A673 (cell line): ENCODE results near the gene SPEF2. TPM values are rescaled to one million over a fixed set of nuclear protein-coding genes. Genes with fewer than 3 reads are reported as not detected.

Source experiments
- BruUV-seq: library from RNA; stranded (reverse); fragments of 400-500 nt; replicated peaks from 2 replicates; lab custom pipeline; 2021; lab: Mats Ljungman, UMichigan
- CTCF ChIA-PET: fragments of 300-600 bp; sonication (Branson Sonifier 250); formaldehyde crosslinking; loops from one replicate; lab custom pipeline; 2022; ENCODE audit warnings: antibody characterized with exemption; lab: Charles Lee
- POLR2A ChIA-PET: fragments of 300-600 bp; sonication (Branson Sonifier 250); formaldehyde crosslinking; loops from one replicate; lab custom pipeline; 2022; ENCODE audit warnings: antibody characterized with exemption; ENCODE audit not compliant: low non-redundant PET; lab: Charles Lee
- DNase-seq: peaks from one replicate; pipeline ENCODE4 v3.0.0-alpha.2; 2015; ENCODE audit warnings: low spot score
- H3K27ac ChIP-seq: fragments of 200-600 bp; sonication (generic); 2 replicates; pipeline ENCODE4 v1.5.1; 2016; ENCODE audit warnings: mixed run types, low read depth, mild to moderate bottlenecking, mixed read lengths, antibody characterized with exemption, low read length; ENCODE audit not compliant: poor library complexity, severe bottlenecking
- H3K27me3 ChIP-seq: fragments of 200-600 bp; sonication (generic); replicated peaks from 2 replicates; pipeline ENCODE4 v1.6.1; 2017; ENCODE audit warnings: mixed run types, low read depth, mild to moderate bottlenecking, mixed read lengths, antibody characterized with exemption, low read length; ENCODE audit not compliant: insufficient read depth, poor library complexity
- H3K36me3 ChIP-seq: fragments of 200-600 bp; sonication (generic); 2 replicates; pipeline ENCODE4 v1.6.1; 2016; ENCODE audit warnings: mixed run types, mild to moderate bottlenecking, mixed read lengths, antibody characterized with exemption, low read length; ENCODE audit not compliant: insufficient read depth, poor library complexity, severe bottlenecking
- H3K4me1 ChIP-seq: fragments of 200-600 bp; sonication (generic); 2 replicates; pipeline ENCODE4 v1.6.1; 2017; ENCODE audit warnings: mixed run types, mild to moderate bottlenecking, mixed read lengths, antibody characterized with exemption, low read length; ENCODE audit not compliant: insufficient read depth, poor library complexity, severe bottlenecking
- H3K4me3 ChIP-seq: fragments of 200-600 bp; sonication (generic); 2 replicates; pipeline ENCODE4 v1.5.1; 2016; ENCODE audit warnings: low read depth, mixed run types, mild to moderate bottlenecking, mixed read lengths, low read length; ENCODE audit not compliant: poor library complexity, severe bottlenecking
- H3K9me3 ChIP-seq: fragments of 200-600 bp; sonication (generic); 2 replicates; pipeline ENCODE4 v1.6.1; 2016; ENCODE audit warnings: mixed run types, low read depth, mild to moderate bottlenecking, mixed read lengths, antibody characterized with exemption, low read length; ENCODE audit not compliant: poor library complexity, severe bottlenecking
- EZH2 ChIP-seq: fragments of 200-600 bp; sonication (generic); IDR thresholded peaks from 2 replicates; pipeline ENCODE4 v1.6.1; 2017; ENCODE audit warnings: borderline replicate concordance, low read depth, mild to moderate bottlenecking, mixed read lengths, antibody characterized with exemption, low read length; ENCODE audit not compliant: poor library complexity, severe bottlenecking
- intact Hi-C: fragments of 100-400 bp; cut with micrococcal nuclease; formaldehyde crosslinking; loops from one replicate; pipeline ENCODE4 v1.10.0; 2022; ENCODE audit not compliant: unreplicated experiment
- total RNA-seq: library from RNA; stranded (reverse); gene quantifications from 2 replicates; pipeline ENCODE4 v1.2.3, GENCODE V29; 2021
- TF ChIP-seq, protein P1 (sequence below): fragments of 300-800, 200-600 bp; sonication (generic); conservative IDR thresholded peaks from 2 replicates; pipeline ENCODE4 v1.5.1; 2017; ENCODE audit warnings: low read depth, mild to moderate bottlenecking, antibody characterized with exemption, low read length, moderate library complexity, mixed read lengths

The SPEF2 gene
- total RNA-seq, 1 experiment from 2014 or later = 1.5 TPM

DNA sequence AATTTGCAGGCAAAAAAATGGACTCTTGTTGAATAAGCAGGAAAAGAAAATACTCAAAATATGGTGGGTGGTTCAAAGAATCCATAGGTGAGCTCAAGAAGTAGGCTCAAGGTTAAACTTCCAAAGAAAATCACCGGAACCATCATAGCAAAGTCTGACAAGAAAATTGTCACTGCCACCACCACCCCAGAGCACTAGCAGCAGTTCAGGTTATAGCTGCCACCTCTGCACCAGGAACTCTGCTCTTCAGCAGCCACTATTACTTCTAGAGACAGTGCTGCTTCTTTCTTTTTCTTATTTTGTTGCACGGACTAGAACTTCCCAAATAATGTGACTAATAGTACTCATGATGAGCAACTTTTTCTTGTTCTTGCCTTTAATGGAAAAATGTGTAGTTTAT is 70.3 kb downstream of the SPEF2 start:
- ChIA-PET CTCF (interaction anchor here (0.6 kb wide), 1 partner anchor 37 kb away, joined by 4 read pairs; no protein-coding TSS in a partner anchor), POLR2A (no interaction called here)
- H3K9me3 ChIP-seq = no peaks in the 10 kb centered on the region
- no TSS peak for BruUV-seq
- no peak for DNase-seq
- no peaks in the 10 kb centered on the region for H3K4me1 ChIP-seq
- H3K36me3 ChIP-seq = no peaks in the 10 kb centered on the region
- no peak overlapping the region for H3K4me3 ChIP-seq
- no peaks in the 10 kb centered on the region for H3K27me3 ChIP-seq
- intact Hi-C loops = no loop called here
- H3K27ac ChIP-seq = no peak overlapping the region
- TF ChIP-seq, protein P1, sequence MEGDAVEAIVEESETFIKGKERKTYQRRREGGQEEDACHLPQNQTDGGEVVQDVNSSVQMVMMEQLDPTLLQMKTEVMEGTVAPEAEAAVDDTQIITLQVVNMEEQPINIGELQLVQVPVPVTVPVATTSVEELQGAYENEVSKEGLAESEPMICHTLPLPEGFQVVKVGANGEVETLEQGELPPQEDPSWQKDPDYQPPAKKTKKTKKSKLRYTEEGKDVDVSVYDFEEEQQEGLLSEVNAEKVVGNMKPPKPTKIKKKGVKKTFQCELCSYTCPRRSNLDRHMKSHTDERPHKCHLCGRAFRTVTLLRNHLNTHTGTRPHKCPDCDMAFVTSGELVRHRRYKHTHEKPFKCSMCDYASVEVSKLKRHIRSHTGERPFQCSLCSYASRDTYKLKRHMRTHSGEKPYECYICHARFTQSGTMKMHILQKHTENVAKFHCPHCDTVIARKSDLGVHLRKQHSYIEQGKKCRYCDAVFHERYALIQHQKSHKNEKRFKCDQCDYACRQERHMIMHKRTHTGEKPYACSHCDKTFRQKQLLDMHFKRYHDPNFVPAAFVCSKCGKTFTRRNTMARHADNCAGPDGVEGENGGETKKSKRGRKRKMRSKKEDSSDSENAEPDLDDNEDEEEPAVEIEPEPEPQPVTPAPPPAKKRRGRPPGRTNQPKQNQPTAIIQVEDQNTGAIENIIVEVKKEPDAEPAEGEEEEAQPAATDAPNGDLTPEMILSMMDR = no peak
- TF ChIP-seq EZH2 = no peak

DNA sequence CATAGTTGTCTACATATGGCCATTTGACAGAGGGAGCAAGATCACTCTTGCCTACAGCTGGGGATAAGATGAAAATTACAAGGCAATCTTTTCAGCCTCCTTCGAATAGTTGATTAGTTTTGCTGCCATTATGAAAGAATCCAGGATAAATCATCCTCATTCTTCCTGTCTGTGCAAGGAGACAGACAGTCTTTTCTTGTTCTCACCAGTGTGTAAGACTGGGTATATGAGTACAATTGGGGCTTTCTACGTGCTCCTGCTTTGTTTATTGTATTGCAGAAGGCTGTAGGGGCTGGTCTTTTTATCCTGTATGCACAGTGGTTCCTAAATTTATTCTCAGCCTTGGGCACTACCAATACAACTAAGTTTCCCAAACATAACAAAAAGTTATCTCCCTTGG is 76.8 kb downstream of the SPEF2 start:
- Histone ChIP-seq H3K4me3 (no peak overlapping the region), H3K9me3 (no peaks in the 10 kb centered on the region), H3K27ac (no peak overlapping the region), H3K27me3 (no peaks in the 10 kb centered on the region), H3K4me1 (no peaks in the 10 kb centered on the region), H3K36me3 (no peaks in the 10 kb centered on the region)
- no peak for DNase-seq
- POLR2A ChIA-PET = no interaction called here
- CTCF ChIA-PET = no interaction called here
- TF ChIP-seq, protein P1 = no peak
- no peak for TF ChIP-seq EZH2
- BruUV-seq = no TSS peak
- intact Hi-C loops = no loop called here

DNA sequence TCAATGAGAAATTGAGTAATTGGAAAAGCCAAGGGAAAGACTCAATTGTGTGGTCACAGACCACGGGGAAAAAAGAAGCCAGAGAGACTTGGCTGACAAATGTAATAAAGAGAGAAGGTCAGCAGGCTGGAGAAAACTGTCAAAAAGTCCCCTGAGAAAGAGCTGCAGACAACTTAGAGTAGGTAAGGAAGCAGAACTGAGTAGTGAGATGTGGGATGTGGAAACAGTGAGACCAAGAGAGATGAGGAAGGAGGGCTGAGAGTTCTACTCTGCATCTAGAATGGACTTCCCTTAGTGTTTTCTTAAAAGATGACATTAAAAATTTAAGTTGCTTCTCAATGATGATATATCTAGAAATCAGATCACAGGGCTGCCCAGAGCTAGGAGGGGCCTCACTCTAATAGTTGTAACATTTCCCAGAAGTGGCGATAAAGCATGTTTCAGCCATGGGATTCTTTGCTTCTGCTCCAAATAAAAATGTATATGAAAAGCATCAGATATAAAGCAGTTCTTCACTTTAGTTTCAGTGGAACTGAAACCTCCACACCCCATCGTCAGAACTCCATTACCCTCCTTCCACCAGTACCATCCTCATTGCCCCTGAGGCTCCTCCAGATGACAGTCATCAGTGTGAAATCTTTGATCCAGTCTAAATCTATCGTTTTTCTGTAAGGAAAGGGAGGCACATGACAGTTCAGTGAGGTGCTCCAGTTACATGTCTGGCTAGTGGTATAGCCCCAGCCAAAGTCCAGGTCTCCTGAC is 80.6 kb downstream of the SPEF2 start:
- H3K27ac ChIP-seq = no peak overlapping the region
- POLR2A ChIA-PET = no interaction called here
- no peak overlapping the region for H3K4me3 ChIP-seq
- TF ChIP-seq EZH2 = no peak
- TF ChIP-seq, protein P1 = no peak
- intact Hi-C loops = no loop called here
- no peaks in the 10 kb centered on the region for H3K4me1 ChIP-seq
- no peaks in the 10 kb centered on the region for H3K9me3 ChIP-seq
- CTCF ChIA-PET = no interaction called here
- H3K36me3 ChIP-seq = no peaks in the 10 kb centered on the region
- no peaks in the 10 kb centered on the region for H3K27me3 ChIP-seq
- no TSS peak for BruUV-seq
- no peak for DNase-seq
